ENCODE results near the gene ANO7.

Gene ANO7

DNA sequence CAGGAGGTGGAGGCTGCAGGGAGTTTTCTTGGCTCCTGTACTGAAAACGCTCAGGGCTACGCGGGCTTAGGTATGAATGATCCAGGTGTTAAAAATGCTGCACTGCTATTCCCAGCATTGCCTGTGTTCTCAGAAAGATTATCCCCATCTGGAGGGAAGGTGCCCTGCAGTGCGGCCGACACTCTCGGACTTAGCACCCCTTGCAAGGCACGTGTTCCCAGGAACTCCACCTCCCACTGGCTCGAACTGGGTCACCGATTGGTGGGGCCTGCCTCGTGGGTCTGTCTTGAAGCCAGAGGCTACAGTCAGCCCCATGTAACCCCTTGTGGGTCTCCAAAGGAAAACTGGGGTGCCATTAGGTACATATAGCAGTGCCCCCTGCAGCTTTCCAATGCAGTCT is 25.7 kb downstream of the ANO7 start:
- DNase-seq = no peak

DNA sequence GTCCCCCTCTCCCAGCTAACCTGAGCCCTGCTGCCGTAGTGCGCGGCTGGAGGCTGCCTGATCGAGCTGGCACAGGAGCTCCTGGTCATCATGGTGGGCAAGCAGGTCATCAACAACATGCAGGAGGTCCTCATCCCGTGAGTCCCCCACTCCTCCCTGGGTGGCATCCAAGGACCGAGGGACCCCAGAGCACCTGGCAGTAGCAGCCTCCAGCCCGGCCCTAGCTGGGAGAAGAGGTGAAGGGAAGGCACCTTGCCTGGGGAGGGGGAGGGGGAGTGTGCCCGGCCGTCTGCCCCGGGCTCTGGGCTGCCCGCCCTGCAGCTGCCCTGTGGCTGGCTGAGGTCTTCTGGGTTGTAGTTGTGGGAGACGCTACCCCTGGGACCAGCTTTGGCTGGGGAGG is 26.3 kb downstream of the ANO7 start:
- DNase-seq = no peak

DNA sequence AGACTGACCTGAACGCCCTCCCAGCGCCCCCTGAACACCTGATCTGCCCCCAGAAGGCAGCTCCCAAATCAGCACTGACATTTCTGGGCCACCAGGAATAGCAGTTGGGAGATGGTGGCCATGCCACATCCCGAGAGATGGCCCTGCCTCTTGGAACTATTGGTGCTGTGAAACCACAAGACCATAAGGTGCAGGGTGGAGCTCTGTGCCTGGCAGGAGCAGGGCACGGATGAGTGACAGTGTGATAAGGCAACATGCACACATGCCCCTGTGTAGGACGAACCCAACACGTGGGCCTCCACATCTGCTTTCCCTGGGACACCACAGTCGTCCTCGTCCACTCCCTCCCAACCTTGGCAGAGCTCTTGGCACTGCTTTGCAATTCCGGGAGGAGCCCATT is 26.9 kb downstream of the ANO7 start:
- DNase-seq = no peak

DNA sequence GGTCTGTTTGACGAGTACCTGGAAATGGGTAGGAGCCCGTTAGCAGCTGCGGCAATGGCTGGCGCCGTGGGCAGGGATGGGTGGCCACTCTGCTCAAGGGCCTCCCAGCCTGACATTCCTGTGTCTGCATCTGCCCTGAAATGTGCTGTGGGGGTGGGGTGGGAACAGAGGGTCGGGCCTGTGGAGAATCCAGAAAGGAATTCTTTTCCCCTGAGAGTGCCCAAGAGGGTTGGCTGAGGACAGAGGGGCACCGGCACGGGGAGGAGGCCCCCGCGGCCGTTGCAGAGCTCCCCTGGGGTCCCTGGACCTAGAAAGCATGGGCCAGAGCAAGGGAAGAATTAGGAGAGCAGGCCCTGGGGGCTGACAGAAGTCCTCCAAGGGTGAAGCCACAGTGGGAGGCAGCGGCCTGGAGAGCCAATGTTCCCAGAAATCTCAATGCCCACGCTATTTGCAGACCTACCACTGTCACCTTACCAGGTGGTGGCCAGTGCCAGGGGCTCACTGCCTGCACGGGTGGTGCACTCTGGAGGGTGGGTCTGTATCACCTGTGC is 27.8 kb downstream of the ANO7 start:
- DNase-seq = no peak

DNA sequence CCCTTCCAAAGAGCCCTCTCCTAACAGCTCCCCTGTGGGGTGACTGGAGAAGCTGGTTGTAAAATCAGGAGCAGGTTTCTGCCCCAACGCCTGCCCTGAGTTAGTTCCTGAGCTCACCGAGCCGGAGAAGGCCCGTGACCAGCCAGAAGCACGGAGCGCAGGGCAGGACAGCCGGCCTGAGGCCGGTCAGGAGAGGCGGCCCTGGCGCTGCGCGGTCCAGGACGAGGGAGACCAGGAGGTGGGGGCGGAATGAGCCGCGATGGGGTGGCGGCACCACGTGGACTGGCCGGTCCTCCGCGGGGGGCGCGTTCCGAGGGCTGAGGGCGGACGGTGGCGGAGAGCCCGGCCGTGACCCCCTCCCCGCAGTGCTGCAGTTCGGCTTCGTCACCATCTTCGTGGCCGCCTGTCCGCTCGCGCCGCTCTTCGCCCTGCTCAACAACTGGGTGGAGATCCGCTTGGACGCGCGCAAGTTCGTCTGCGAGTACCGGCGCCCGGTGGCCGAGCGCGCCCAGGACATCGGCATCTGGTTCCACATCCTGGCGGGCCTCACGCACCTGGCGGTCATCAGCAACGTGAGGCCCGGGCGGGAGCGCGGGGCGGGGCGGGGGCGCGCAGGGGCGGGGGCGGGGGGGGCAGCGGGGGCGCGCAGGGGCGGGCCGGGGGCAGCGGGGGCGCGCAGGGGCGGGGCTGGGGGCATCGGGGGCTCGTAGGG is 29.0 kb downstream of the ANO7 start:
- peak; percentile 33 for DNase-seq

DNA sequence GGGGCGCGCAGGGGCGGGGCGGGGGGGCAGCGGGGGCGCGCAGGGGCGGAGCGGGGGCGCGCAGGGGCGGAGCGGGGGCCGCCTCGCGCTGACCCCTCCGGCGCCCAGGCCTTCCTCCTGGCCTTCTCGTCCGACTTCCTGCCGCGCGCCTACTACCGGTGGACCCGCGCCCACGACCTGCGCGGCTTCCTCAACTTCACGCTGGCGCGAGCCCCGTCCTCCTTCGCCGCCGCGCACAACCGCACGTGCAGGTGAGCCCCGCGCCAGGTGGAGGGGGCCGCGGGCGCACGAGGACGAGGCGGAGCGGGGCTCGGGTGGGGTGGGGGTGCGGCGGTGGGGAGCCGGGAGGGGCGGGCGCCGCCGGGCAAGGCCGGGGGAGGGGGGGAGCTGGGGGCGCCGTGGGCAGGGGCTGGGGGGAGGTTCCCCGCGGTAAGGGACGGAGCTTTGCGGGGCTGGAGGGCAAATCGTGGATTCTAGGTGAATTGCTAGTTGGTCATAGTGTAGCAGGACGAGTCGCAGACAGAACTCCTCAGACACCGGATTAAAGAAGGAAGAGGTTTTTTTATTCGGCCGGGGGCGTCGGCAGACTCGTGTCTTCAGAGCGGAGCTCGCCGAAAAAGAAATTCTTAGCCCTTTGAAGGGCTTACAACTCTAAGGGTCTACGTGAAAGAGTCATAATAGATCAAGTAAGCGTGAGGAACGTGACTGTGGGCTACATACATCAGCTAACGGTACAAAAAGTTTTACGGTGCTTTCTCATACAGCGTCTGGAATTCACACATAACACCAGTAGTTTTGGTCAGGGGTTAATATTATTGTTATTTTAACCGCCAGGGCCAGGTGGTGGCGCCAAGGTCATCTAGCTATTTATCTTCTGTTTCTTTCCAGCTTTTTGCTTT is 29.9 kb downstream of the ANO7 start:
- DNase-seq = peak; percentile 16

DNA sequence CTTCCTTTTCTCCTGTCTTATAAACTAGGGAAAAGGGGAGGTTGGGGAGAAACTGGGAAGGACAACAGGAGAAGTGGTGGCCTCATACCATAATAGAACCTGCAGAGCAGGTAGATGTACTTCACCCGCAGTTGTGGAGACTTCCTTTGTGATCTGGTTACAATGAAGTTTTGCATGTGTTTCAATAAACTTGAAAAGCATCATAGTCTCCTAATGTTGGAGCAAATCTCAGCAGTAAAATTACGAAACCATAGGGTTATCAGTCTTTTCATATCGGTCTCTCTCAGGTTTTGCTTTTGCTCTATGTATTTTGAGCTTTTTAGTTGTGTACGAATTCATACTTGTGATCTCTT is 30.5 kb downstream of the ANO7 start:
- DNase-seq = no peak

DNA sequence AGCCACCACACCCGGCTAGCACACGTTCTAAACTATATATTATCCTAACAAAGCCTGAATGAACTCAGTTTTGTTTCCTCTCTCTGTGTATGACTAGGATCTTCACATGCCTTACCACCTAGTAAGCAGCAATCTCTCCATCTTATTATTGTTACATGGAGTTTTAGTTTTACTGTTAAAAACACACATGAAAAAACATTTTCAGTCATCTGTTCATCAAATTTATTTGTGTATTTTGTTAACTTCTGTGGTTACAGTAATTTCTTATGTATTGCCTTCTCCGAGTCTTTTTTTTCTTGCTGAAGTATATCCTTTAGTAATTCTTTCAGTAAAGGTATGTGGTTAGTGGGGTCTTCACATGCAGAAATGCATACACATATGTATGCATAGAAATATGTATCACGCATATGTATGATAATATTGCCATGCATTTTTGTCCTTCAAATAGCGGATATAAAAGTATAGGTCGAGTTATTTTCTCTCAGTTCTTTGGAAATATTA is 31.4 kb downstream of the ANO7 start:
- no peak for DNase-seq

DNA sequence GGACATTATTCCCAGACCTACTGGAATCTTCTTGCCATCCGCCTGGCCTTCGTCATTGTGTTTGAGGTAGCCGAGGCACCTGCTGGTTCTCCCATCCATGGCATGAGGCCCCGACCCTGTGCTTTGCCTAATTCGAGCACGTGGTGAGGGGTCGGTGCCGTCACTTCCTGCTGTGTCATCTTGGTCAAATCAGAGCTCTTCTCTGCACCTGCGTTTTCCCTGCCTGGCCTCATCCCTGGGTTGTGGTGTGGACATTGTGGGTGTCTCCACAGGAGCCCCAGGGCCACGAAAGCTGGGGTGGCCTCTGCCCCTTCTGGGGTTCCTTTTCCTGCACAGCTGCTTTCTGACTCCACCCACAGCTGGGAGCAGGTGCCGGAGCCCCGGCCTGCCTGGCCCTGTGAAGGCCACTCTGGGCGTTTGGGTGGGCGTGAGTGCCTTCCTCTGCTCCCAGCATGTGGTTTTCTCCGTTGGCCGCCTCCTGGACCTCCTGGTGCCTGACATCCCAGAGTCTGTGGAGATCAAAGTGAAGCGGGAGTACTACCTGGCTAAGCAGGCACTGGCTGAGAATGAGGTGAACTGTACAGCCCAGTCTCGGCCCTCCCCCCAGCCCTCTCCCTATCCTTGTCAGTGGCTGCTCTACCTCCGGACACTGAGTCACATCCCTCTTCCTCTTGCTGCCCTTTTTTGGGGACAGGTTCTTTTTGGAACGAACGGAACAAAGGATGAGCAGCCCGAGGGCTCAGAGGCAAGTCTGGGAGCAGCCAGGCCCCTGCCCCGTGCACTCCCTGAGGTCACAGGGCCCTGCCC is 34.9 kb downstream of the ANO7 start:
- DNase-seq = no peak

DNA sequence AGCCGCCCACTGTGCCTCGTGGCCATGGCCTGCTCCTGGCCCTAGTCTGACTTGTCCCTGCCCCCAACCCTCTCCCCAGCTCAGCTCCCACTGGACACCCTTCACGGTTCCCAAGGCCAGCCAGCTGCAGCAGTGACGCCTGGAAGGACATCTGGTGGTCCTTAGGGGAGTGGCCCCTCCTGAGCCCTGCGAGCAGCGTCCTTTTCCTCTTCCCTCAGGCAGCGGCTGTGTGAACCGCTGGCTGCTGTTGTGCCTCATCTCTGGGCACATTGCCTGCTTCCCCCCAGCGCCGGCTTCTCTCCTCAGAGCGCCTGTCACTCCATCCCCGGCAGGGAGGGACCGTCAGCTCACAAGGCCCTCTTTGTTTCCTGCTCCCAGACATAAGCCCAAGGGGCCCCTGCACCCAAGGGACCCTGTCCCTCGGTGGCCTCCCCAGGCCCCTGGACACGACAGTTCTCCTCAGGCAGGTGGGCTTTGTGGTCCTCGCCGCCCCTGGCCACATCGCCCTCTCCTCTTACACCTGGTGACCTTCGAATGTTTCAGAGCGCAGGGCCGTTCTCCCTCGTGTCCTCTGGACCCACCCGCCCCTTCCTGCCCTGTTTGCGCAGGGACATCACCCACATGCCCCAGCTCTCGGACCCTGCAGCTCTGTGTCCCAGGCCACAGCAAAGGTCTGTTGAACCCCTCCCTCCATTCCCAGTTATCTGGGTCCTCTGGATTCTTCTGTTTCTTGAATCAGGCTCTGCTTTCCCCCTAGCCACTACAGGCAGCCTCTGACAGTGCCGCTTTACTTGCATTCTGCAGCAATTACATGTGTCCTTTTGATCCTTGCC is 35.8 kb downstream of the ANO7 start:
- no peak for DNase-seq

DNA sequence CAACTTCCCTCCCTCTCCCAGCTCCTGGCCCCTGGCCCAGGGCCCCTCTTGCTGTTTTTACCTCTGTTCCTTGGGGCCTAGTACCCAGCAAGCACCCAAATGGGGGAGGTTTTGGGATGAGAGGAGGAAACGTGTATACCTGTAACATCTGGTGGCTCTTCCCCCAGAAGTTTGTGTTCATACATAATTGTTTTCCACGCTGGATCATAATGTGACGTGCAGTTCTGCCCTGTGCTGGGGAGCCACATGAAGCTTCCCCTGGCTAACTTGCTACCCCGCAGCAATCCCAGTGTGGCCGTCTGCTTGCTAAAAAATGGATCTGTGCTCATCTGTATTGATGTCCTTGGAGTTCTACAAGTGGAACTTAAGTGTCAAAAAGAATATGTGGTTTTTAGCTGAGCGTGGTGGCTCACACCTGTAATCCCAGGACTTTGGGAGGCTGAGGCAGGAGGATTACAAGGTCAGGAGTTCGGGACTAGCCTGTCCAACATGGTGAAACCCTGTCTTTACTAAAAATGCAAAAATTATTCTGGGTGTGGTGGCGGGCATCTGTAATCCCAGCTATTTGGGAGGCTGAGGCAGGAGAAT is 36.5 kb downstream of the ANO7 start:
- no peak for DNase-seq

DNA sequence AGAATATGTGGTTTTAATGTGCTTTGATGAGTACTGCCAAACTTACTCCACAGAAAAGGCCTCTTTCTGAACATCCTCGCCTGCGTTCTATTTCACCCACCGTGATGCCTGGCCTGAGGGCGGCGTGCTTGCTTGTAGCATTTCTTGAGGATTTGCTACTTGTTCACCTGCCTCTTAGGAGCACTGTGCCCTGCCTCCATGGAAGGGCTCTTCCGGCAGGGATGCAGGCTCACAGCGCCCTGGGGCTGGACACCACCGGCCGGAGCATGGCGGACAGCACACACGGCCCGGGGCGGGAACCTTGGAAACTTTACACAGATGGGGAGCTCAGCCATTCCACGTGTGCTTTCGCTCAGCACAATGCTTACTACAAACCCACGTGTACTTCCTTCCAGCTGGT is 37.1 kb downstream of the ANO7 start:
- DNase-seq = no peak

DNA sequence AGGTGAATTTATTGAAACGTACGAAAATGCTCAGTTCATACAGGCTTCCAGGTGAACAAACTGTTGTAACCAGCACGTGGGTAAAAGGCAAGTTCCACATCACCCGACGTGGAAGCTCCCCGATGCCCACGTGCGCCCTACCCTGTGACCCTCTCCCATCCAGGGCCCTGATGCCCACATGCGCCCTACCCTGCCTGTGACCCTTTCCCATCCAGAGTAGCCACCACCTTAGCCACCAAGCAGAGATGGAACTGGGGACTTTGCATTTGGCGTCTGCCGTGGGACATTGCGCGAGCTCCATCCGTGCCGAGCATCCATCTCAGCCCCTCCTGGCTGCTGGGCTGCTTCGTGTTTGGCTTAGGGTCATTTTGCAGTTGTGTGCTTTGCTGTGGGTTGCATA is 37.5 kb downstream of the ANO7 start:
- DNase-seq = no peak

DNA sequence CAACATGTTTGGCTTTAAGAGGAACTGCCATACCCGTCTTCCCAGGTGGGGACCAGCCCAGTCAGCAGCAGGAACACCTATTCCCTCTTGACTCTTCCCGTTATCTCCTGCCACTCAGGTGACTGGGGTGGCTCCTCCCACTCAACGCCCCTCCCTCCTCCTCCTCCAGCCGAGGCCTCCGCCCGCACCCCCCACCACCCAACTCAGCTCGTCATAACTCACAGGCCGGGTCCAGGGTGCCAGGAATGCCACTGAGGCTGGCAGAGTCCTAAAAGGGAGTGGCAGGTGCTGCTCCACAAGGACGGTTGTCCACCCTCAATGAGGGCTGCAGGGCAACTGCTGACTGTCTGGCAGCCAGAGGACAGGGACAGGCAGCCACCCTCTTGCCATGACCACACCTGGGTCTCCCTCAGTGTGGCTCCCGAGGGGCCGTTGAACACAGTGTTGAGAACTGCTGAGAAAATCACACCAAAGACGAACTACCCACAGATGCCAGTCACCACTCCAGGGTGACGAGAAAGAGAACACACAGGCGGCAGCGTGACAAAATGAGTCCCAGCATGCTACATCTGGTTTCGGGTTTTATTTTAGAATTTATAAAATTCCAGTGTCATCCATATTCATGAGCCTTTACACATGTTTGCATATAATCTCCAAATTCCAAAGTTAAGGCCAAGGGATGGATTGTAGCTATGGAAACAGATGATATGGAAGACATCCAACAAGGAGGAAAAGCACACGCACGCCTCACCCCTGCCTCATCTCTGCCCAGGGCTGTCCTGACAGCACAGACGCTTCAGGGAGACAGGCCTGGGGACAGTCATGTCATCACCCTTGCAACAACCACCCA is 38.5 kb downstream of the ANO7 start:
- no peak for DNase-seq

DNA sequence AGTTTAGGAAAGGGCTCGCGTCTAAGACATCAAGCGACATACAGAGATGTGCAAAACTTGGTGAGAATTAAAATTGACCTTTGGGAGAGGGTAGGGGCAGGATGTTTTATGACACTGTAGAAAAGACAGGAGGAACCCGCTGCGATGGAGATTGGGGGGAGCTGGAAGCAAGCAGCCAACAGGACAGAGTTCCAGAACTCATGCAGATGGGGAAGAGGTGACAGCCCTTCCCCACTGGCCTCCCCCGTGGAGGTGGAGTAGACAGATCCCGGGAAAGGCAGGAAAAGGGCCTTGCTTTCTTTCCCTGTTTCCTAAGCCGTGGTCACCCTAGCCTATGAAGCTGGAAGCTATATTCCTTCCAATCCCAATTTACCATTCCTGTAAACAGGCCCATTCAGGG is 39.1 kb downstream of the ANO7 start:
- DNase-seq = no peak

DNA sequence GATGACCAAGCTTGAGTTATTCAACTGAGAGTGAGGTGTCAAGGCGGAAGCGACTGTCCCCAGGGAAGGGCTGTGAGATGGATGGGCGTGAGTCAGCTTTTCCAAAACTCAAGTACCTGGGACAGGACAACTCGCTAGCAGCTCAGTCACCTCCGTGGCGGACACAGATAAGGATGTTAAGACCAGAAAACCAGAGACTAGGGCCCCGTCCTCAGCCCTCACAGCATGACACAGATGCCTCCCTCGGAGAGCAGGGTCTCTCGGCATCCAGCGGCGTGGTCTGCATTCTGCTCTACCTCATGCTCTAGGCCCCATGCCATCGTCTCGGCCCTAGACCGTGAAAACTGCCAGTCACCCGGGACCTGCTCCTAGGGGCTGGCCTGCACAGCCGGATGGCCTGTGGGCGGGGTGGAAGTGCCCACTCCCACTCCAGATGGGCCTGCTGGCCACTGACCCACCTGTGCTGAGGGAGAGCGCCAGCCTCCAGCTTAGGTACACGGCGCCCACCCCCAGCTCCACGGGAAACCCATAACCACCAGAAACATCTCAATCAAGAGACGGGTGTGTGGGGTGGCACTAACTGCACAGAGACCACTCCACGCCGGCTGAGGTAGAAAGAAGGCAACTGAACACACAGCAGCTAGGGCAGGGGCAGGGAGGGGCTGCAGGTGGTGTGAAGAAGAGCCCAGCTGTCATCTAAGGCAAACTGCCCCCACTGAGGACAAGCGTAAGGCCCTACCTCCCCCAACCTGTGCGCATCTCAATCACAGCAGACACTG is 39.8 kb downstream of the ANO7 start:
- no peak for DNase-seq

DNA sequence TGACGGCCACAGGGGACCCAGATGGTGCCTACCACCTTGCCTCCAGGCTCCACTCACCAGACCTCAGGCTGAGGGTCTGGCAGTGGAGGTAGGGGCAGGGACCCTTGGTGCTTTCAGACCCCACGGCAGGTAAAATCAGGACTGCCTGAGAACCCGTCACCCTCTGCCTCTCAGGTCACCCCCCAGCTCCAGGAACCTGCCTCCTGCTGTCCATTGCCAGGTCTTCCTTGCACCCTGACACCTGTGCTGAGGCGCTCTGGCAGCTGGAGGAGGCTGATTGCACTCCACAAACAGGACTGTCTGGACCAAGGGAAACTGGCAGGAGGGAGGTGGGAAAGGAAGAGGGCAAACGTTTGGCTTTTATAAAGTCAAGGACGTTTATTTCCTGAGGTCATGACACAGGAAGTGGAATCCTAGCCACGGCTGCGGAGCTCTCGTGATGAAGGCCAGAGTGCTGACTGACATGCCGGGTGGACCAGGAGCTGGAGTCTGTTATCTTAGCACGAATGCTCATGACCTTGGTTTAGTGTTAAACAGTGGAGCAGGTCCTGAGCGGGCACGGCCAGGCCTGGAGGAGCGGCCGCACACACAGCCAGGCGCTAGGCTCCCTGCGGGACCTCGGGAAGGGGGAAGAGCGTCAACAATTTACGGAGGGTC is 40.5 kb downstream of the ANO7 start:
- no peak for DNase-seq

DNA sequence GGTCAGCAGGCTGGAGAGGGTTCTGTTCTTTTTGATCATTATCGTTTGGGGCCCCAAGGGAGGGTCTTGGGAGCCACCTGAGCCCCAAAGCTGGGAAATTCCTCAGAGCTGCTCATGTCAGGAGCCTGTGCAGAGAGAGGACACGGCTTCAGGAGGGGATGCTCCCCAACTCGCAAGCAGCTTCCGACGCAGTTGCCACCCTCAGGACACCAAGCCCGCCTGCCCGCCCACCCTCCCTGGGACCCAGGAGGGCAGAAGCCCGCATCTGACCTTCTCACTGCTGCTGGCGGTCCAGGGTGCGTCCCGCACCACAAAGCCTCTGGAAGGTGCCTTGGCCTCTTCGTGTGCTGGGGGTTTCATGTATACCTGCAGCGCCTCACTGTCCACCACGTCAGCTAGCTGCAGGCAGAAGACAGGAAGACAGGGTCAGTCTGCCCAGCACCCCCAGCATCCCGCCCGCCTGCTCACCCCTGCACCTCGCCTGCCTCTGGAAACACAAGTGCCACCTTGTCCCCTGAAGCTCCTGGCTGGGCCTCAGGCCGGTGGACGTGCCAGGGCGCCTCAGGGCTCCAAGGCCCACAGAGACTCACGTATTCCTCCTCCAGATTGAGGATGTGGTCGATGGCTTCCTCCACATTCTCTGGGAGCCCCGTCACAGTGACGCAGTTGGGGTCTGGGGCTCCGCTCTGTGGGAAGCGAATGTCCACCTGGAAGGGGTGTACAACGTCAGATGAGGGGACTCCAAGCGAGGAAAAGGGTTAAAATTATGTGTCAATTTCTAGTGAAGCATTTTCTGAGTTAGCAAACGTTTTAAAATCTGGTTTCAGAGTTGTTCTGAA is 41.3 kb downstream of the ANO7 start:
- DNase-seq = no peak

DNA sequence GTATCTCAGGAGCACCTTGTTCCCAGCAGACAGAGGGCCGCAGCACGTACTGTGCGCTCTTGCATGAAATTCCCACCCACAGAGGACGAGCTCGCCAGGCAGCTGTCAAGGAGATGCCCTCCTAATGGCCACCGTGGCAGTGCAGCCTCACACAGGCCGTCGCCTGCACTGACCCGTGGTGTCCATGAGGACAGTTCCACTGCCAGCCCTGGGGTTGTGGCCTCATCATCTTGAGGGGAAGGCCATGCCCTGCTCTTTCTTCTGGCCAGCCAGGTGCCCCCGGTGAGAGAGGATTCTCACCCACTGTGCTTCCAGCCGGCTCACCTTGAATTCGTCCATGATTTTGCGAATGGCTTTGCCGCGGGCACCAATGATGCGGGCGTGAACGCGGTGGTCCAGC is 42.0 kb downstream of the ANO7 start:
- no peak for DNase-seq
